Medulla oblongata (tissue), 1 donor: ENCODE measurements around the gene ZNF398.
A peak's percentile ranks its signal among the peaks of the same experiment; 100 is the strongest.

Source experiments
- DNase-seq: peaks from one replicate; pipeline ENCODE4 v3.0.0-alpha.2; 2015; ENCODE audit errors: extremely low spot score

The ZNF398 gene

DNA sequence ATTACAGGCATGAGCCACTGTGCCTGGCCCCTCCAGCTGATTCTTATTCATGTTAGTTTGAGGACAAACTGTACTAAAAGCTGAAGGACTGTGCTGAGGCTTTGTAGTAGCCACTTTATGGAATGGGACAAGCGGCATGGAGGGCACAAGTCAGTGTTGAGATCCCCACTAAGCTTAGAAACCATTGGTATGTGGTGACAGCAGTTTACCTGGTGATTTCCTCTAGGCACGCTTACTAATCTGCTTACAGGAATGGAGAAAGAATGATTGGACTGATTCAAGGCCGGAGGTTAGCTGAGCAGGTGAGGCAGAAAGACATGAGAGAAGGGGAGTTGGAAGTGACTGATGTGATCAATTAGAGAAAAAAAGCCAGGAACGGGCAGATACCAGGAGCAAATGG, 3.7 kb downstream of the ZNF398 start:
- DNase-seq = no peak

DNA sequence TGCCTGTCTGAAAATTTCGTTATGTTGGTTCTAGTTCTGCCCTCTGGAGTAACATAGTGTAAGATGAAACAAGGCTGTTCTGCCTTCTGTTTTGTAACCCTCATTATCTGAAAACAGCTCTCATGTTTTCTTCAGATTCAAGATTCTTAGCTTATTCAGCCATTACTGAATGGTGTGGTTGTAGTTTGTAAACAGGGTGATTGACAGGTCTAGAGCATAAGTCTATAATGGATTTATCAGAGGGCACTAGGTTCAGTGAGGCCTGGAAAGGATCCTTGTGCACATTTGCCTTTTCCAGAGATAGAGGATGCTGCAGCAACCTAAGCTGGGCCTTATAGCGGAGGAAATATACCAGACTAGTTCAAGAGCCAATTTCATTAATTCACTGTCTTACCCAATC, 6.1 kb downstream of the ZNF398 start:
- DNase-seq = no peak

DNA sequence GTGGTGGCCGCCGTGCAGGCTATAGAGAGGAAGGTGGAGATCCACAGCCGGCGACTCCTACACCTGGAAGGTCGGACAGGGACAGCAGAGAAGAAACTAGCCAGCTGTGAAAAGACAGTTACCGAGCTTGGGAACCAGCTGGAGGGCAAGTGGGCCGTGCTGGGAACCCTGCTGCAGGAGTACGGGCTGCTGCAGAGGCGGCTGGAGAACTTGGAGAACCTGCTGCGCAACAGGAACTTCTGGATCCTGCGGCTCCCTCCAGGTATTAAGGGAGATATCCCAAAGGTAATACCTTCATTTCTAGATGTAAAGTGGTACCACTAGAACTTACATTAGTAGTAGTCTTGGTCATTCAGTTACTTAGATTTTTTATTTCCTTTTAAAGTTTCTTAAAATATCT, 6.8 kb downstream of the ZNF398 start:
- DNase-seq = no peak

DNA sequence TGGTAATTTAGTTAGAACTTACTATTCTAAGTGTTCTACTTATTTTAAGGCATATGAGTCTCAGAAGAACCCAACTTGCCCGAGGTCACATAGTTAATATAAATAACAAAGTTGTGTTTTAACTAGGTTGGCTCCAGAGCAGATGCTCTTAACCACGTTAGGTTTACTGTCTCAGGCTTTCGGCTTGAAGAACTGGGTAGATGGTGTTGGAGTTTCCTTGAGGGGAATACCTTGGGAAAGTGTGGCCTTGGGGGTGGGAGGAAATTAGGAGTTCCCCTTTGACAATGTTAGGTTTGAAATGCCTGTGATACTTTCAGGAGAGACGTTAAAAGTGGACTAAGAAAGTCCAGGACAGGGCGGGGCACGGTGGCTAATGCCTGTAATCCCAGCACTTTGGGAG, 9.6 kb downstream of the ZNF398 start:
- DNase-seq = no peak

DNA sequence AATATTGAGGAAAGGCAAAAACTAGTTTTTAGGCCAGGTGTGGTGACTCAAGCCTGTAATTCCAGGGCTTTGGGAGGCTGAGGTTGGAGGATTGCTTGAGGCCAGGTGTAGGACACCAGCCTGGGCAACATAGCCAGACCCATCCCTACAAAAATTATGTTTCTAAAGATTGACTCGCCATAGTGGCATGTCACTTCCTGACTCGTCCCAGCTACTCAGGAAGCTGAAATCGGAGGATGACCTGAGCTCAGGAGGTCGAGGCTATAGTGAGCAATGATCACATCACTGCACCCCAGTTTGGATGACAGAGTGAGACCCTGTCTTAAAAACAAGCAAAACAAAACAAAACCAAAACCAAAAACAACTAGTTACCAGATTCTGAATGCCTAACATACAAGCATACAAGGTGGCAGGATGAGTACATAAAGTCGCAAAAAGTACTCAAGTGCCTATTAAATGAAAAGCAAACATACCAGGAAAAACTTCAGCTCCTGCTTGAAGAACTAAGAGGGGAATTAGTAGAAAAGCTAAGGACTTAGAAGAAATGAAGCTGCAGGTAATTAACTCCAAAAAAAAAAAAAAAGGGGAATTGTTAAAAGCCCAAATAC, 14.1 kb downstream of the ZNF398 start:
- DNase-seq = no peak

DNA sequence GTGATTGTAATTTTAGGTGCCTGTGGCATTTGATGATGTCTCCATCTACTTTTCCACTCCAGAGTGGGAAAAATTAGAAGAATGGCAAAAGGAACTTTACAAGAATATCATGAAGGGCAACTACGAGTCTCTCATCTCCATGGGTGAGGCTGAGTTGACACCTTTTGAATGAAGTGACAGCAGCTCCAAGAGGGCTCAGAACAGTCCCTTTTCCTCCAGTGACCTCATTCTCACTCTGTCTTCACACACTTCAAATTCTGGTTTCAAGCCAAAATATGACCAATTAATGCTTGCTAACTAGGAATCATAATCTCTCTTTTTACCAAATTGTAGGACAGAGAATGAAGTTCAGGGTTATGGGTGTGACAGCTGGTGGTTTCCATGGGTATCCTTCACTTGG, 18.9 kb downstream of the ZNF398 start:
- DNase-seq = no peak

DNA sequence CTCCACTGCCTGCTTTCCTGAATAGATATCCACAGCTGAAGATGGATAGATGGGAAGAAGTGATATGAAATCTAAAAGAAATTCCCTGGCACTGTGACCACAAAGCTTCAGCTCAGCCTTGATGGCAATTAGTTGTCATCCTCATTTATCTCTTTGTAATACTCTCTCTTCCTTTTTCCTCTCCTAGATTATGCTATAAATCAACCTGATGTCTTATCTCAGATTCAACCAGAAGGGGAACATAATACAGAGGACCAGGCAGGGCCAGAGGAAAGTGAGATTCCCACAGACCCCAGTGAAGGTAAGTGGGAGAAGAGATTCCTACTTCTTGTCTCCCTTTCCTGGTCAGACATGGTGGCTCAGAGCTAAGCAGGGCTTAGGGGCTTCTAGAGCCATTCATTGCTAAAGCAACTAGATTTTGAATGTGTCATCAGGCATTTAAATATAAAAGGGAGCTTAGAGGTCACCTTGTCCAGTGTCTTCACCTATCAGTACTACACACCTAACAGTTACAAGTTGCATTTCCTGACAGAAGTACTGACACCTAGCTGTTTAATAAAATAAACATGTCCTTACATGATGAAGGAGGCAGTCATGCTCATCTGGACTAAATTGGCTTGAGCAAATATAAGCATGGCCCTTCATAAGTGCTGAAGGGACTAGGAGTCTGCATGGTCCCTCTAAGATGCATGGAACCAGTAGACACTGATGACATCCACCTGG, 19.5 kb downstream of the ZNF398 start:
- no peak for DNase-seq

DNA sequence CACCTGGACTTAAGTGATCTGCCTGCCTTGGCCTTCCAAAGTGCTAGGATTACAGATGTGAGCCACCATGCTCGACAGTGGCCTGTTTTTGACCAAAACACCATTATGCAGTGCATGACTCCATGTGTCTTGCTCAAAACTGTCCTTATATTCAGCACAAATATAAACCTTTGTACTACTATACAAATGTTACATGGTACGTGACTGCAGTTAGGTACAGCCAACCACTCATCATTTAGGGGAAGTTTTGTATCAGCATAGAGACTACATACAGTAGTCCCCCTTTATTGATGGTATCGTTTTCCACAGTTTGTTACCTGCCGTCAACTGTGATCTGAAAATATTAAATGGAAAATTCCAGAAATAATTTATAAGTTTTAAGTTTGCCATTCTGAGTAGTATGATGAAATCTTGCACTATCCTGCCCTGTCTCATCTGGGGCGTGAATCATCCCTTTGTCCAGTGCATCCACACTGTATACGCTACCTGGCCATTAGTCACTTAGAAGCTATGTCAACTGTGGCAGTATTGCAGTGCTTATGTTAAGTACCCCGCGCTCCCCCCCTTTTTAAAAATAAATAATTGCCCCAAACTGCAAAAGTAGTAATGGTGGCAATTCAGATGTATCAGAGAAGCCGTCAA, 24.8 kb downstream of the ZNF398 start:
- DNase-seq = no peak

DNA sequence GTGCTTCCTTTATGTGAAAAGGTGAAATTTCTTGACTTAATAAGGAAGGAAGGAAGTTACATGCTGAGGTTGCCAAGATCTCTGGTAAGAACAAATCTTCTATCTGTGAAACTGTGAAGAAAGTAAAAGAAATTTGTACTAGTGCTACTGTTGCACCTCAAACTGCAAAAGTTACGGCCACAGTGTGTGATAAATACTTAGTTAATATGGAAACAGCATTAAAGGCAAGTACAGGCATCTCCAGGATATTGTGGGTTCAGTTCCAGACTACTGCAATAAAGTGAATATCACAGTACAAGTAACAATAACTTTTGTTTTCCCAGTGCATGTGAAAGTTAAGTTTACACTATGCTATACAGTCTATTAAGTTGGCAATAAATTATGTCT, 25.3 kb downstream of the ZNF398 start:
- no peak for DNase-seq

DNA sequence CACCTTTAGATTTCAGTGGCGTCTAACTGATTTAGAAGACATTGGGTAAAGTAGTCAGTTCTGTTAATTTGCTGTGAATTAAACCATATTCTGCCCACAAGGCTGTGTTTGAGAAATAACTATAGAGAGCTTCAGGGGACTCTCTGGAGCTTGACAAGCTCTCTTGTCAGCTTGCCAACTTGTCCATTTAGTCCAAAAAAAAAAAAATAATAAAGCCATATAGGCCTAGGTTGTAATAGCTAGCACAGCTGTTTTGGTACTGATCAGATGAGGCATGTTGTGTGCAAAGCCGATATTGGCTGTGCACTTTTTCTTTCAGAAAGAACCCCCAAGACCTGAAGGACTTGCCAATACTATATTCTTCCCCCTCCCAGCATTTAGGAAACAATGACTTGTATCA, 27.9 kb downstream of the ZNF398 start:
- DNase-seq = no peak

DNA sequence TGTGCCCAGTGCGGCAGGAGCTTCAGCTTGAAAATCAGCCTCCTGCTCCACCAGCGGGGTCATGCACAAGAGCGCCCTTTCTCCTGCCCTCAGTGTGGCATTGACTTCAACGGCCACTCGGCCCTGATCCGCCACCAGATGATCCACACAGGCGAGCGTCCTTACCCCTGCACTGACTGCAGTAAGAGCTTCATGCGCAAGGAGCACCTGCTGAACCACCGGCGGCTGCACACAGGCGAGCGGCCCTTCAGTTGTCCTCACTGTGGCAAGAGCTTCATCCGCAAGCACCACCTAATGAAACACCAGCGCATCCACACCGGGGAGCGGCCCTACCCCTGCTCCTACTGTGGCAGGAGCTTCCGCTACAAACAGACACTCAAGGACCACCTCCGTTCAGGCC, 32.0 kb downstream of the ZNF398 start:
- no peak for DNase-seq

DNA sequence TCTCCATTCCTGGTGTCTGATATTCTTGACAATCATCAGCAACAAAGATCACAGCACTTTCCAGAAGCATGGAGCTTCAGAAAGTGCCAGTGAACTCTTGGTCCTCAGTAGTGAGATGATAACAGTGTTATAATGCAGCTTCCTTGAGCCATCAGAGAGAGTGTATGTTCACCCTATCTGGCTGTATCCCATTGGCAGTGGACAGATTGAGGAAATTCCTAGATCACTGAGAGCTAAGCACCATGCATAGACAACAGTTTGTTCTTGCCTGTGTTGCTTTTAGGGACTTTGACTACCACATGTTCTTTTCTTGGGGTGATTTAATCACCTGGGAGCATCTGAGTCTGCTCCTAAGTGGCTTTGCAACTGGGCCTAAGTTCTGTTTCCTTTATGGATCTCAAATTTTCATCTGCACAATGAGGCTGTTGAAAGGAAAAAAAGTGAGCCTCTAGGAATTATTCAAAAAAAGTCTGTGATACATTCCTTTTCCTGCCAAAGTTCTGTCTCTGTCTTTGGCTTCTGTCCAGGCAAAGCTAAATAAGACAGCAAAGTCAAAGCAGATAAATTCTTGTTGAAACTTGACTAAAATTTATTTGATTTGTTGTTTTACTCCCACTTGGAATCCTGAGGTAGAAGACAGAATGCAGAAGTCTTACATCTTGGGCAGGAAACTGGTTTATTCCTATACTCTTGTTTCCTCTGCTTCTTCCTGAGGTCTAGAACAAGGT, 33.6 kb downstream of the ZNF398 start:
- DNase-seq = no peak

DNA sequence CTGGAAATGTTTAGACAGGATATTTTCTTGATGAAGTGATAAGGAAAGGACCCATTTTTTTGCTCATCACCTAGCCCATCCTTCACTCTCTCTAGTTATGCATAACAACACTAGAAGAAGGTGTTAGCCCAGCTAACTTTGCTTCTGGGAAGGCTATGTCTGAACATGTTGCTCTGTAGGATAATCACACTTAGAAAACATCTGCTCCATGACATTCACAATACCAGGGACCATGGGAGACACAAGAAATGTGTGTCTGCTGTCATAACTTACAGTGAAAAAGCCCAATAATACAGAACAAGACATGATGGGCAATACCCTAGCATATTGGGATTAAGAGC, 34.2 kb downstream of the ZNF398 start:
- no peak for DNase-seq

DNA sequence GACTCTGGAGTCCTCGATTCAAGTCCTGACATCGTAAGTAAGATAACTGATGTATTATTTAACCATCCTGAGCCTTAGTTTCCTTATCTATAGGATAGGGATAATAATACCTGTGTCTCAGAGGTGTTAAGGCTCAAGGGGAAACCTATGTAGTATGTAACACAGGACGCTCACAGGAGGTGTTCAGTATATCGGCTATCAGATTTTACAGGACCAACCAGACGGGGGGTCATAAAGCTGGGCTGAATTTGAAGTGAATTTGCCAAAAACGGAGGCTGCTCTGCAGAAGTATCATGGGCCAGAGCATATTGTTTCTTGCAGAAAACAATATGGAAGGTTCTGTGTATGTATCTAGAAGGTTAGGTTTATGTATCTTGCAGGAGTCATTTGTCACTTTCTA, 37.0 kb downstream of the ZNF398 start:
- no peak for DNase-seq

DNA sequence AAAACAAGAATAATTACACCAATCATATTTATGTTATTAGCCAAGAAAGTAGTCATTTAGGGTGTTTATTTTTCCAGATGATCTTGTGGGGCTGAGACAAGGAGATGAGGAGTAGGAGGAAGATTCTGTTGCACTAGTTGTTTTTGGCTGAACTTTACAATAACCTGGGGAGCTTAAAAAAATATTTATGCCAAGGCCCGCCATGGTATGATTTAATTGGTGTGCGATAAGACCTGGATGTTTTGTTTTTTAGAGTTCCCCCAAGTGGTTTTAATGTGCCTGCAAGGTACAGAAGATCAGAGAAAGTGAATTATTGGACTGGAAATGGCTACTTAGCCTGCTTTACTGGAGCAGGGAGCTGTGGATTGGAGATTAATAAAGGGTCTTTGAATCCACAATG, 41.0 kb downstream of the ZNF398 start:
- DNase-seq = no peak

DNA sequence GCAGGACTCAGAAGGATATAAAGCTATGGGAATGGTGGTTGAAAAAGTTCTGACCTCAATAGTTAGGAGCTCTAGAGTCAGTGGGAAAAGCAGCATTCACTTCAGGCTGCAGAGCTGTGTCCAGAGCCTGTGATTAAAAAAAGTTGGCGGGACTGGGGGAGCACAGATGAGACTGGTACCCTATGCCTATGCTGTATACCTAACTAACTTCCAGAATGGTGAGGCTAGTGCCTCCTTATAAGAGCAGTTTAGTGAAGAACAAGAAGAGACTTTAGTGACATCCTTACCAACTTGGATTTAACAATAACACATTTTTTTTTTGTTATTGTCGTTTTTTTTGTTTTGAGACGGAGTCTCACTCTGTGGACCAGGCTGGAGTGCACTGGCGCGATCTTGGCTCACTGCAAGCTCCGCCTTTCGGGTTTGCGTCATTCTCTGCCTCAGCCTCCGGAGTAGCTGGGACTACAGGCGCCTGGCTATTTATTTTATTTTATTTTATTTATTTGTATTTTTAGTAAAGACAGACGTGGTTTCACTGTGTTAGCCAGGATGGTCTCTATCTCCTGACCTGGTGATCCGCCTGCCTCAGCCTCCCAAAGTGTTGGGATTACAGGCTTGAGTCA, 41.5 kb downstream of the ZNF398 start:
- no peak for DNase-seq

DNA sequence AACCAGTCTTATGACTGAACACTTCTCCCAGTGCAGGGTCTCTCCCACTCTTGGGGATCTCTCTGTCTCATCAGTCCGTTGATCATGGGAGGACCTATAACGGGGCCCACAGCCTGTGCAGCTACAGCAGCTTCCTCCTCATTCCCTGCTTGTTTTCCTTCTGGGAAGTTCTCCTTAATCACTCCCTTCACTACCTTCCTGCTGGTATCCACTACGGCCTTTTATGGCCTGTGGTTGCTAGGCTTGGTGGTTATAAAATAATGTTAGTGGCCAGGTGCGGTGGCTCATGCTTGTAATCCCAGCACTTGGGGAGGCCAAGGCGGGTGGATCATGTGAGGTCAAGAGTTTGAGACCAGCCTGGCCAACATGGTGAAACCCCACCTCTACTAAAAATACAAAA, 44.6 kb downstream of the ZNF398 start:
- no peak for DNase-seq

DNA sequence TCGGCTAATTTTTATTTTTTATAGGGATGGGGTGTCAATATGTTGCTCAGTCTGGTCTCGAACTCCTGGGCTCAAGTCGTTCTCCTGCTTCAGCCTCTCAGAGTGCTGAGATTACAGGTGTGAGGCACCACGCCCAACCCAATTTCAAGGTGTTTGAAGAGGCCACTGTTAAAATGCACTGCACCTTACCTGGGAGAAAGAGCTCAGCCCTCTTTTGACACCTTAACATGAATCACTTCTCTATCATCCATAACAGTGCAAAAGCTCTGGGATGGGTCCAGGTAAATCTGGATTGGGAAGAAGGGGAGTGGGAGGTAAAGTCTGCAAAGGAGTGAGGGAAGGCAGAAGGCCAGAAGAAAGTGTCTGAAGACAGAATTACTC, 47.5 kb downstream of the ZNF398 start:
- no peak for DNase-seq

DNA sequence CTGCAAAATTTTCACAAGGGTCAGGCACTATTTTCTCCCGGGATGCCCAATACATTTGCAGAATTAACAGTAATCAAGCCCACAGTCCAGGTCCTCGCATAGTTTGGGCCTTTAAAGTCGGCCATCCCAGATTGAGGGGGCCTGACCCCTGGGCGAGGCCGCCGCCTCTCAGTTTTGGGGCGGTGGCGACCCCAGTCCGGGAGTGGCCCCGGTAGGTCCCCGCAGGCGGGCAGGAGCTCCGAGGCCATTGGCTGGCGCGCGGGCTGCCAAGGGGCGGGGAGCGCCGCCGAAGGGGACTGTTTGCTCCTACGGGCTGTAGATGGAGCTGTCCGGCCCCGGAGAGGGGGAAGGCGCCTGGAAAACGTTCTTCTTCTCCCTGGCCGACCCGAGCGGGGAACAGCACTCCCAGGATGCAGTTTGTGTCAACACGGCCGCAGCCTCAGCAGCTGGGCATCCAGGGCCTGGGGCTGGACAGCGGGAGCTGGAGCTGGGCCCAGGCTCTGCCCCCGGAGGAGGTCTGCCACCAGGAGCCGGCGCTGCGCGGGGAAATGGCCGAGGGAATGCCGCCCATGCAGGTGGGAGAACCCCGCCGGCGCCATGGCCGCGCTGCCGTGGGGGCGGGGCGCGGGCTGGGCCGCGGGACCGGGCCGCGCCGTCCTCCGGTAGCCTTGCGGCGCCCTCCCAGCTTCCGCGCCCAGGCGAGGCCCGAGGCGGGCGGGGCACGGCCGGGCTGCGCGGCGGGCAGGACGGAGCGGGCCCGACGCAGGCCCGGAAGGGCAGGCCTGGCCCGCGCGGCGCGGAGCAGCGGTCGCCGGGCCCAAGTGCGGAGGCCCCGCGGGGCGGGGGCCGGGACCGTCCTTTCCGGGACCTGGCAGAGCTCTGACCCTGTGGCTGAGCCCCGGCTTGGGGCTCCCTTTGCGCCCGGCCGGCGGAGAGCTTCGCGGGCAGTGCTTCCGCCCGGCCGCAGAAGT, 48.2 kb downstream of the ZNF398 start, which contains the start of gene ZNF282:
Gene ZNF282, plus strand, starts transcription at position 367 of the 971 bp plus-strand sequence. Its CDS starts 44 bp downstream, at position 411.
- DNase-seq = peak; percentile 91

DNA sequence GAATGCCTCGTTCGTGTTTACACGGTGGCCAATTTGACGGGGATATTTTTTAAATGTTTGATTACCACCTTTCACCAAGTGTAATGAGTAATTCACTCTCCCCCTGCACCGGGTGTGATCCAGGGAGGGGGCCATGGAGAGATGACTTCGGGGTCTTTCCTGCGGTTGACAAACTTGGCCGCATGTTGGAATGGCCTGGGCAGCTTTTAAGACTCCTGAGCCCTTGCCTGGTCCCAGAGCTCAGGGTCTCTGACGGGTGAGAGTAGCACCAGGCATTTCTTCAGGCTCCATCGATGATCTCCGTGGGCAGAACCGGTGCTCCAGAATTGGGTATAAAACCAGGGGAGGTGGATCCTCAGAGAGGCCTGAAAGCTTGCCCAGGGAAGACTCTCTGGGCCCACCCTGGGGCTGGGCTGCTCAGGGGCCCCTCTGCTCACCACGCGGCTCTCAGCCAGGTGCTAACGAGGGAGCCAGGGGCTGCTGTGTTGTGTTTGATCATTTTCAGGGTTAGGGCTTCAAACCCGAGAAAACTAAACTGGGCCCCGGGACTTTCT, 49.0 kb downstream of the ZNF398 start:
- DNase-seq = no peak

DNA sequence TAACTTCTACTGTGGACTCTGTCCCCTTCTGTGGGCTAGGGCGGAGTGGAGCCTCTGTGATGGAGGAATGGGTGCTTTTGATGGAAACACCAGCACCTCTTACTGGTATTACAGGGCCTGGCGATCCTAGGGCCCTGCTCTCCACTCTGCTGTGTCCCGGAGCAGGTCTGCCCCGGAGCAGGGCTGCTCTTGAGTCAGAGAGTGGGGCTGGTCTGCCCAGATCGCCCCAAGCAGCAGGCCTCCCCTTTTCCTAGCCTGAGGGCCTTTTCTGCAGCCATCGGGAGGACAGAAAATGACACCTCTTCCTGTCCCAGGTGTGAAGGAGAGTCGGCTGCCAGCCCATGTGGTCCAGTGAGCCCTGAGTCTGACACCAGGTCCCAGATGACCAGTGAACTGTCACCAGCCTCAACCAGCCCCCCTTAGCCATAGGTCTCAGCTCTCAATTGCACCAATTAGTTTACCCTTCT, 49.5 kb downstream of the ZNF398 start:
- DNase-seq = no peak
